Spleen (tissue), 7 donors: ENCODE measurements around the gene SUMF1.

Source experiments
- POLR2A ChIP-seq, 3 donors: fragments of 450-650 bp; IDR thresholded peaks; one replicate each; pipeline ENCODE4 v1.5.1; 2017; ENCODE audit warnings: antibody characterized with exemption in 3 of 3, mild to moderate bottlenecking in 1 of 3
- TF ChIP-seq, protein P1 (sequence below), 11 experiments: fragments of 200-600 bp in 7 of 11; fragments of 450-650 bp in 4 of 11; sonication (generic) in 4 of 11; IDR thresholded peaks in 8 of 11; conservative IDR thresholded peaks in 3 of 11; 1 replicate in 7 of 11; 2 replicates in 4 of 11; pipeline versions ENCODE4 v1.4.0 to v1.8.0; 2016 to 2021; ENCODE audit warnings: antibody characterized with exemption in 11 of 11, inconsistent platforms in 4 of 11, mild to moderate bottlenecking in 1 of 11
- donor health status: DM: no; HTN: no; CAD: no; lungs with moderate emphysema.
- donor health status: DM: no; HTN: no; CAD: no.
- donor health status: DM: no; HTN: no; CAD: no.

DNA sequence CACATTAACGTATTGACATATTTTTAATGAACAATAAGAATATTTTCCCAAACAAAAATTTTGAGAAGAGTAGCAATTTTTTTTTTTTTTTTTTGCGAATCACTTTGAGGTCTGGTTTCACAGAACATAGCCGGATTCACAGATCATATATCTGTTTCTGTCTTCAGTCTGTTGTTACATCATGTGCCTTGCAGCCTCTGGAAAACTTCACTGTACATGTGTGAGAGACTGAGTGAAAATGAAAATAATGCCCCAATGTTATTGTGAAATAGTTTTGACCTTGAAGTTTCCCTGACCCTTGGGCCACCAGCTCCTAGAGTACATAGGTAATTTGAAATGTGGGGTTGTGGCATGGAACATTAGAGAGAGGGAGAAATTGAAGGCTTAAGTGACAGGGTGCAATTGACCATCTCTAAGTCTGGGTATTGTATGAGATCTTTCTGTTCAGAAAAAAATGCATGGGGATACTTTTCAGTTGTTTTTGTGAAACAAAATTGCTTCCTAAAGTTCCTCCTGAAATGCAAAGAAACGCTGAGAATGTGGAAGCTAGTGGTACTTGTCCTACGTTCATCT, 40.0 kb upstream of the SUMF1 start:
- TF ChIP-seq, protein P1, sequence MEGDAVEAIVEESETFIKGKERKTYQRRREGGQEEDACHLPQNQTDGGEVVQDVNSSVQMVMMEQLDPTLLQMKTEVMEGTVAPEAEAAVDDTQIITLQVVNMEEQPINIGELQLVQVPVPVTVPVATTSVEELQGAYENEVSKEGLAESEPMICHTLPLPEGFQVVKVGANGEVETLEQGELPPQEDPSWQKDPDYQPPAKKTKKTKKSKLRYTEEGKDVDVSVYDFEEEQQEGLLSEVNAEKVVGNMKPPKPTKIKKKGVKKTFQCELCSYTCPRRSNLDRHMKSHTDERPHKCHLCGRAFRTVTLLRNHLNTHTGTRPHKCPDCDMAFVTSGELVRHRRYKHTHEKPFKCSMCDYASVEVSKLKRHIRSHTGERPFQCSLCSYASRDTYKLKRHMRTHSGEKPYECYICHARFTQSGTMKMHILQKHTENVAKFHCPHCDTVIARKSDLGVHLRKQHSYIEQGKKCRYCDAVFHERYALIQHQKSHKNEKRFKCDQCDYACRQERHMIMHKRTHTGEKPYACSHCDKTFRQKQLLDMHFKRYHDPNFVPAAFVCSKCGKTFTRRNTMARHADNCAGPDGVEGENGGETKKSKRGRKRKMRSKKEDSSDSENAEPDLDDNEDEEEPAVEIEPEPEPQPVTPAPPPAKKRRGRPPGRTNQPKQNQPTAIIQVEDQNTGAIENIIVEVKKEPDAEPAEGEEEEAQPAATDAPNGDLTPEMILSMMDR (IDR thresholded peaks at IDR 0.05 in 8 of 11, conservative IDR thresholded peaks at IDR 0.05 in 3 of 11), result no peak
- TF ChIP-seq POLR2A (IDR thresholded peaks at IDR 0.05), result no peak
